HepG2 (cell line): ENCODE data around the gene ARPC1A. TPM values are rescaled to one million over a fixed set of nuclear protein-coding genes. Genes with fewer than 3 reads are reported as not detected.

Experiments used
- FOXC1 ChIP-seq: sonication (generic); formaldehyde crosslinking; IDR thresholded peaks from 2 replicates; pipeline ENCODE4 v1.8.0; 2022; ENCODE audit warnings: mild to moderate bottlenecking, missing genetic modification reagents, borderline replicate concordance
- FOXJ3 ChIP-seq: sonication (generic); formaldehyde crosslinking; IDR thresholded peaks from 2 replicates; pipeline ENCODE4 v1.4.0; 2020; ENCODE audit warnings: missing genetic modification reagents, mild to moderate bottlenecking, borderline replicate concordance
- POLR2AphosphoS5 ChIP-seq: IDR thresholded peaks from 2 replicates; pipeline ENCODE4 v1.6.1; 2012; ENCODE audit warnings: low read depth, low read length
- SUZ12 ChIP-seq: fragments of 150-350 bp; IDR thresholded peaks from 2 replicates; pipeline ENCODE4 v1.6.1; 2014; ENCODE audit warnings: low read depth, low read length
- ZNF574 ChIP-seq: sonication (generic); formaldehyde crosslinking; IDR thresholded peaks from 2 replicates; pipeline ENCODE4 v1.4.0; 2020; ENCODE audit warnings: missing genetic modification reagents
- ZNF772 ChIP-seq: sonication (generic); formaldehyde crosslinking; IDR thresholded peaks from 2 replicates; pipeline ENCODE4 v1.5.0; 2020; ENCODE audit warnings: mild to moderate bottlenecking, missing genetic modification reagents
- ZNF878 ChIP-seq: sonication (generic); formaldehyde crosslinking; IDR thresholded peaks from 2 replicates; pipeline ENCODE4 v1.8.1; 2023; ENCODE audit warnings: mild to moderate bottlenecking, missing genetic modification reagents, moderate library complexity
- polyA plus RNA-seq, 8 experiments: library from polyadenylated mRNA; depleted of rRNA in 3 of 8; stranded (reverse) in 7 of 8; unstranded in 1 of 8; fragments of >200 nt; fragmentation: Illumina TruSeq in 4 of 8; extraction: Trizol in 4 of 8; gene quantifications; 2 replicates each; pipeline versions ENCODE4 v1.2.1 to v1.2.3, GENCODE V29; 2011 to 2016; ENCODE audit warnings: low read depth in 4 of 8, missing spikeins in 1 of 8, mixed read lengths in 1 of 8; ENCODE audit not compliant: insufficient read depth in 1 of 8
- total RNA-seq, 5 experiments: library from RNA; depleted of rRNA; stranded (reverse); fragments of >200 nt; fragmentation: Illumina TruSeq; extraction: Trizol; gene quantifications; 2 replicates each; pipeline ENCODE4 v1.2.3, GENCODE V29; 2016; ENCODE audit warnings: low read depth in 1 of 5
- TF ChIP-seq, protein P1 (sequence below): sonication (generic); formaldehyde crosslinking; IDR thresholded peaks from 2 replicates; pipeline ENCODE4 v1.5.0; 2020; ENCODE audit warnings: mild to moderate bottlenecking, missing genetic modification reagents, borderline replicate concordance
- TF ChIP-seq, protein P2 (sequence below): sonication (generic); formaldehyde crosslinking; IDR thresholded peaks from 2 replicates; pipeline ENCODE4 v1.4.0; 2020; ENCODE audit warnings: missing genetic modification reagents
- TF ChIP-seq, protein P3 (sequence below): sonication (generic); formaldehyde crosslinking; IDR thresholded peaks from 2 replicates; pipeline ENCODE4 v1.9.0; 2021; ENCODE audit warnings: missing genetic modification reagents, mild to moderate bottlenecking, borderline replicate concordance

Gene ARPC1A
- total and polyA plus RNA-seq, 2 of the 13 experiments (the other 11 are each of a cell fraction or from before 2014, with no cell fraction given), result 44.3 to 88.5 TPM

DNA sequence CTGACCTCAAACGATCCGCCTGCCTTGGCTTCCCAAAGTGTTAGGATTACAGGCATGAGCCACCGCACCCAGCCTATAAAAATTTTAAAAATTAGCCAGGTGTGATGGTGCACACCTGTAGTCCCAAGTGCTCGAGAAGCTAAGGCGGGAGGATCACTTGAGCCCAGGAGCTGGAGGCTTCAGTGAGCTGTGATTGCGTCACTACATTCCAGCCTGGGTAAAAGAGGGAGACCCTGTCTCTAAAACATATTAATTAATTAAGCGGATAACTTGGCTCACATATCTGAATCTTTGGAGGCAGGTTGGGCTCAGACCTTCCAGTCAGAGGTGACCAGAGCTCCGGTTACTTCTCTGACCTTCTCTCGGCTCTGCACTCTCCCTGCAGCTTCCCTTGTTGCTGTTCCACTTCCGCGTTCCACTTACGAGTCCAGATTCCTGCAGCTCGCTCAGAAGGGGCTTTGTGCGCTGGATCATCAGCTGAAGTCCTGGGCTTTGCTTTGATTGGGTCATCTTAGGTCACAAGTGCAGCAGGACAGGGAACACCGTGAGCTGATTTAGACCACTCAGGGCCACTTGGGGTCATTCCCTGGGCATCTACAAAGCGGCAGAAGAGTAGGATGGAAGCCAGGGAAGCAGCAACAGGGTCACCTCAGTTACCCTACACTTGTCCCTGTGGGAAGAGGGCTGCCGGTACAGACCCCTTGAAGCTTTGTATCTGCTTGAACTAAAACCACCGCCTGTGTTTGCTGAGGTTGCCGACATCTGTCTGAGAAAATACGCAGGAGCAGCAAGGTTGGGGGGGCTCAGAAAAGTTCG lies 46.8 kb downstream of the ARPC1A start (continued):
- TF ChIP-seq, protein P1, sequence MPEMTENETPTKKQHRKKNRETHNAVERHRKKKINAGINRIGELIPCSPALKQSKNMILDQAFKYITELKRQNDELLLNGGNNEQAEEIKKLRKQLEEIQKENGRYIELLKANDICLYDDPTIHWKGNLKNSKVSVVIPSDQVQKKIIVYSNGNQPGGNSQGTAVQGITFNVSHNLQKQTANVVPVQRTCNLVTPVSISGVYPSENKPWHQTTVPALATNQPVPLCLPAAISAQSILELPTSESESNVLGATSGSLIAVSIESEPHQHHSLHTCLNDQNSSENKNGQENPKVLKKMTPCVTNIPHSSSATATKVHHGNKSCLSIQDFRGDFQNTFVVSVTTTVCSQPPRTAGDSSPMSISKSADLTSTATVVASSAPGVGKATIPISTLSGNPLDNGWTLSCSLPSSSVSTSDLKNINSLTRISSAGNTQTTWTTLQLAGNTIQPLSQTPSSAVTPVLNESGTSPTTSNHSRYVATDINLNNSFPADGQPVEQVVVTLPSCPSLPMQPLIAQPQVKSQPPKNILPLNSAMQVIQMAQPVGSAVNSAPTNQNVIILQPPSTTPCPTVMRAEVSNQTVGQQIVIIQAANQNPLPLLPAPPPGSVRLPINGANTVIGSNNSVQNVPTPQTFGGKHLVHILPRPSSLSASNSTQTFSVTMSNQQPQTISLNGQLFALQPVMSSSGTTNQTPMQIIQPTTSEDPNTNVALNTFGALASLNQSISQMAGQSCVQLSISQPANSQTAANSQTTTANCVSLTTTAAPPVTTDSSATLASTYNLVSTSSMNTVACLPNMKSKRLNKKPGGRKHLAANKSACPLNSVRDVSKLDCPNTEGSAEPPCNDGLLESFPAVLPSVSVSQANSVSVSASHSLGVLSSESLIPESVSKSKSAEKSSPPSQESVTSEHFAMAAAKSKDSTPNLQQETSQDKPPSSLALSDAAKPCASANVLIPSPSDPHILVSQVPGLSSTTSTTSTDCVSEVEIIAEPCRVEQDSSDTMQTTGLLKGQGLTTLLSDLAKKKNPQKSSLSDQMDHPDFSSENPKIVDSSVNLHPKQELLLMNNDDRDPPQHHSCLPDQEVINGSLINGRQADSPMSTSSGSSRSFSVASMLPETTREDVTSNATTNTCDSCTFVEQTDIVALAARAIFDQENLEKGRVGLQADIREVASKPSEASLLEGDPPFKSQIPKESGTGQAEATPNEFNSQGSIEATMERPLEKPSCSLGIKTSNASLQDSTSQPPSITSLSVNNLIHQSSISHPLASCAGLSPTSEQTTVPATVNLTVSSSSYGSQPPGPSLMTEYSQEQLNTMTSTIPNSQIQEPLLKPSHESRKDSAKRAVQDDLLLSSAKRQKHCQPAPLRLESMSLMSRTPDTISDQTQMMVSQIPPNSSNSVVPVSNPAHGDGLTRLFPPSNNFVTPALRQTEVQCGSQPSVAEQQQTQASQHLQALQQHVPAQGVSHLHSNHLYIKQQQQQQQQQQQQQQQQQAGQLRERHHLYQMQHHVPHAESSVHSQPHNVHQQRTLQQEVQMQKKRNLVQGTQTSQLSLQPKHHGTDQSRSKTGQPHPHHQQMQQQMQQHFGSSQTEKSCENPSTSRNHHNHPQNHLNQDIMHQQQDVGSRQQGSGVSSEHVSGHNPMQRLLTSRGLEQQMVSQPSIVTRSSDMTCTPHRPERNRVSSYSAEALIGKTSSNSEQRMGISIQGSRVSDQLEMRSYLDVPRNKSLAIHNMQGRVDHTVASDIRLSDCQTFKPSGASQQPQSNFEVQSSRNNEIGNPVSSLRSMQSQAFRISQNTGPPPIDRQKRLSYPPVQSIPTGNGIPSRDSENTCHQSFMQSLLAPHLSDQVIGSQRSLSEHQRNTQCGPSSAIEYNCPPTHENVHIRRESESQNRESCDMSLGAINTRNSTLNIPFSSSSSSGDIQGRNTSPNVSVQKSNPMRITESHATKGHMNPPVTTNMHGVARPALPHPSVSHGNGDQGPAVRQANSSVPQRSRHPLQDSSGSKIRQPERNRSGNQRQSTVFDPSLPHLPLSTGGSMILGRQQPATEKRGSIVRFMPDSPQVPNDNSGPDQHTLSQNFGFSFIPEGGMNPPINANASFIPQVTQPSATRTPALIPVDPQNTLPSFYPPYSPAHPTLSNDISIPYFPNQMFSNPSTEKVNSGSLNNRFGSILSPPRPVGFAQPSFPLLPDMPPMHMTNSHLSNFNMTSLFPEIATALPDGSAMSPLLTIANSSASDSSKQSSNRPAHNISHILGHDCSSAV (CRISPR knock-in tag), result no peak
- peak; percentile 44; the same call in 1 of the 2 replicates for TF ChIP-seq ZNF772 (CRISPR knock-in tag)
- TF ChIP-seq, protein P2, sequence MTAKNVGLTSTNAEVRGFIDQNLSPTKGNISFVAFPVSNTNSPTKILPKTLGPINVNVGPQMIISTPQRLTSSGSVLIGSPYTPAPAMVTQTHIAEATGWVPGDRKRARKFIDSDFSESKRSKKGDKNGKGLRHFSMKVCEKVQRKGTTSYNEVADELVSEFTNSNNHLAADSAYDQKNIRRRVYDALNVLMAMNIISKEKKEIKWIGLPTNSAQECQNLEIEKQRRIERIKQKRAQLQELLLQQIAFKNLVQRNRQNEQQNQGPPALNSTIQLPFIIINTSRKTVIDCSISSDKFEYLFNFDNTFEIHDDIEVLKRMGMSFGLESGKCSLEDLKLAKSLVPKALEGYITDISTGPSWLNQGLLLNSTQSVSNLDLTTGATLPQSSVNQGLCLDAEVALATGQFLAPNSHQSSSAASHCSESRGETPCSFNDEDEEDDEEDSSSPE (CRISPR knock-in tag), result peak; percentile 49; the same call in 1 of the 2 replicates
- TF ChIP-seq POLR2AphosphoS5, result peak; percentile 74
- TF ChIP-seq, protein P3, sequence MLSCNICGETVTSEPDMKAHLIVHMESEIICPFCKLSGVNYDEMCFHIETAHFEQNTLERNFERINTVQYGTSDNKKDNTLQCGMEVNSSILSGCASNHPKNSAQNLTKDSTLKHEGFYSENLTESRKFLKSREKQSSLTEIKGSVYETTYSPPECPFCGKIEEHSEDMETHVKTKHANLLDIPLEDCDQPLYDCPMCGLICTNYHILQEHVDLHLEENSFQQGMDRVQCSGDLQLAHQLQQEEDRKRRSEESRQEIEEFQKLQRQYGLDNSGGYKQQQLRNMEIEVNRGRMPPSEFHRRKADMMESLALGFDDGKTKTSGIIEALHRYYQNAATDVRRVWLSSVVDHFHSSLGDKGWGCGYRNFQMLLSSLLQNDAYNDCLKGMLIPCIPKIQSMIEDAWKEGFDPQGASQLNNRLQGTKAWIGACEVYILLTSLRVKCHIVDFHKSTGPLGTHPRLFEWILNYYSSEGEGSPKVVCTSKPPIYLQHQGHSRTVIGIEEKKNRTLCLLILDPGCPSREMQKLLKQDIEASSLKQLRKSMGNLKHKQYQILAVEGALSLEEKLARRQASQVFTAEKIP (CRISPR knock-in tag), result no peak
- peak; percentile 58 for TF ChIP-seq ZNF574 (CRISPR knock-in tag)
- no peak for TF ChIP-seq SUZ12
- no peak for TF ChIP-seq FOXC1
- no peak for TF ChIP-seq ZNF878 (CRISPR knock-in tag)
- no peak for TF ChIP-seq FOXJ3
